HepG2 (cell line): ENCODE data around the gene BEST2. TPM values are rescaled to one million over a fixed set of nuclear protein-coding genes. Genes with fewer than 3 reads are reported as not detected.

Source experiments
- ARID2 ChIP-seq: sonication (generic); formaldehyde crosslinking; IDR thresholded peaks from 2 replicates; pipeline ENCODE4 v1.8.1; 2022; ENCODE audit warnings: mild to moderate bottlenecking, missing genetic modification reagents, borderline replicate concordance
- MATR3 ChIP-seq: sonication (generic); formaldehyde crosslinking; IDR thresholded peaks from 2 replicates; pipeline ENCODE4 v1.4.0; 2020; ENCODE audit warnings: missing genetic modification reagents
- MED8 ChIP-seq: sonication (generic); formaldehyde crosslinking; IDR thresholded peaks from 2 replicates; pipeline ENCODE4 v1.8.1; 2023; ENCODE audit warnings: mild to moderate bottlenecking, missing genetic modification reagents; ENCODE audit not compliant: insufficient replicate concordance
- MLLT10 ChIP-seq: sonication (generic); formaldehyde crosslinking; IDR thresholded peaks from 2 replicates; pipeline ENCODE4 v1.4.0; 2020; ENCODE audit warnings: missing genetic modification reagents
- NCOA1 ChIP-seq: sonication (generic); formaldehyde crosslinking; IDR thresholded peaks from 2 replicates; pipeline ENCODE4 v1.9.0; 2021; ENCODE audit warnings: missing genetic modification reagents
- NONO ChIP-seq, 2 experiments: fragments of 450-650 bp in 1 of 2; sonication (generic) in 1 of 2; formaldehyde crosslinking in 1 of 2; IDR thresholded peaks in 1 of 2; conservative IDR thresholded peaks in 1 of 2; 2 replicates each; pipeline versions ENCODE4 v1.6.1 to v1.8.0; 2017 to 2022; ENCODE audit warnings: mild to moderate bottlenecking in 1 of 2, missing genetic modification reagents in 1 of 2, moderate library complexity in 1 of 2
- NR2F6 ChIP-seq, 2 experiments: IDR thresholded peaks; 2 replicates each; pipeline ENCODE4 v1.6.1; 2016; ENCODE audit warnings: antibody characterized with exemption in 1 of 2, mild to moderate bottlenecking in 1 of 2
- SNAPC2 ChIP-seq: sonication (generic); formaldehyde crosslinking; IDR thresholded peaks from 2 replicates; pipeline ENCODE4 v1.8.1; 2022; ENCODE audit warnings: mild to moderate bottlenecking, missing genetic modification reagents
- SRF ChIP-seq: IDR thresholded peaks from 2 replicates; pipeline ENCODE4 v1.6.1; 2011; ENCODE audit warnings: mild to moderate bottlenecking, low read depth, low read length, moderate library complexity
- THAP11 ChIP-seq: IDR thresholded peaks from 2 replicates; pipeline ENCODE4 v1.6.1; 2016; ENCODE audit warnings: missing biosample characterization, missing genetic modification reagents
- ZFP41 ChIP-seq: sonication (generic); formaldehyde crosslinking; IDR thresholded peaks from 2 replicates; pipeline ENCODE4 v1.4.0; 2020; ENCODE audit warnings: mild to moderate bottlenecking, missing genetic modification reagents, borderline replicate concordance
- ZNF234 ChIP-seq: sonication (generic); formaldehyde crosslinking; conservative IDR thresholded peaks from 2 replicates; pipeline ENCODE4 v1.5.1; 2020; ENCODE audit warnings: mild to moderate bottlenecking, missing genetic modification reagents
- ZNF331 ChIP-seq: sonication (generic); formaldehyde crosslinking; IDR thresholded peaks from 2 replicates; pipeline ENCODE4 v1.4.0; 2020; ENCODE audit warnings: missing genetic modification reagents
- ZNF546 ChIP-seq: sonication (generic); formaldehyde crosslinking; conservative IDR thresholded peaks from 2 replicates; pipeline ENCODE4 v1.8.1; 2023; ENCODE audit warnings: mild to moderate bottlenecking, missing genetic modification reagents
- polyA plus RNA-seq, 8 experiments: library from polyadenylated mRNA; depleted of rRNA in 3 of 8; stranded (reverse) in 7 of 8; unstranded in 1 of 8; fragments of >200 nt; fragmentation: Illumina TruSeq in 4 of 8; extraction: Trizol in 4 of 8; gene quantifications; 2 replicates each; pipeline versions ENCODE4 v1.2.1 to v1.2.3, GENCODE V29; 2011 to 2016; ENCODE audit warnings: low read depth in 4 of 8, missing spikeins in 1 of 8, mixed read lengths in 1 of 8; ENCODE audit not compliant: insufficient read depth in 1 of 8
- total RNA-seq, 5 experiments: library from RNA; depleted of rRNA; stranded (reverse); fragments of >200 nt; fragmentation: Illumina TruSeq; extraction: Trizol; gene quantifications; 2 replicates each; pipeline ENCODE4 v1.2.3, GENCODE V29; 2016; ENCODE audit warnings: low read depth in 1 of 5
- TF ChIP-seq, protein P1 (sequence below): IDR thresholded peaks from 2 replicates; pipeline ENCODE4 v1.6.1; 2016; ENCODE audit warnings: low read depth, missing genetic modification reagents, missing compliant biosample characterization
- TF ChIP-seq, protein P2 (sequence below): IDR thresholded peaks from 2 replicates; pipeline ENCODE4 v1.6.1; 2016; ENCODE audit warnings: missing compliant biosample characterization, missing genetic modification reagents, borderline replicate concordance
- TF ChIP-seq, protein P3 (sequence below): IDR thresholded peaks from 2 replicates; pipeline ENCODE4 v1.6.1; 2016; ENCODE audit warnings: missing genetic modification reagents, missing compliant biosample characterization

Gene BEST2
- total and polyA plus RNA-seq, 2 of the 13 experiments (the other 11 are each of a cell fraction or from before 2014, with no cell fraction given), result not detected

DNA sequence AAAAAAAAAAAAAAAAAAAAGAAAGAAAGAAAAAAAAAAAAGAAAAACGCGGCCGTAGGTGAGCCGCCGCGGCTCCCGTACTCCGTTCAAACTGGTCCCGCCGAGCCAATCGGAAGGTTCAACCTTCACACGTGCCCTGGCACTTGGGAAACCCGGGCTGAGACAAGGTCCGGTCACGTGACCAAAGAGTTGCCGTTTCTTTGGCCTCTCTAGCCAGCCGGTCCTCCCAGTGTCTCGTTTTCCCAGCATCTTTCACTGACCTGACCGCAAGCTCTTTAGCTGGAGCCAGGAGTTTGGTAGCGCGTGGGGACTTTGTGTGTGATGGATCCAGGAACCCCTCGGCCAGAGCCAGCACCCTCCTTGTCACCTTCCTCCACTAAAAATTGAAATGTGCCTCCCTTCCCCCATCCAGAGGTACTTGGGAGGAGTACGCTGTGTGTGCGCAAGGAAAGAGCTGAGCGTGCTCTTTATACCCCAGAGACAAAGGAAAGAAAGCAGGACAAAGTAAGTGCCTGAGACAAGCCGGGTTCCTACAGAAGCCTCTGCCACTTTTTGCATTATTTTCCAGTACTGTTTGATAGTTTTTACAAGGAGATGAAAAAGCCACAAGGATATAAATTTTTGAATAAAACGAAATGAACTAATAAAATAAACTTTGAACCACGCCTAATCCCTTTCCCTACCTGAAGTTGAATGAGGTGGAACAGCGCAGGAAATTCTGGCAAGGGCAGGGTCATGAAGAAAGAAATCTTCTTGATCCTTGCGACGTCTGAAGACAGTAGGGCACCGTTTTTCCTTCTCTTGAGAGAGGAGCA, 28.8 kb upstream of the BEST2 start (continued):
- TF ChIP-seq, protein P1, sequence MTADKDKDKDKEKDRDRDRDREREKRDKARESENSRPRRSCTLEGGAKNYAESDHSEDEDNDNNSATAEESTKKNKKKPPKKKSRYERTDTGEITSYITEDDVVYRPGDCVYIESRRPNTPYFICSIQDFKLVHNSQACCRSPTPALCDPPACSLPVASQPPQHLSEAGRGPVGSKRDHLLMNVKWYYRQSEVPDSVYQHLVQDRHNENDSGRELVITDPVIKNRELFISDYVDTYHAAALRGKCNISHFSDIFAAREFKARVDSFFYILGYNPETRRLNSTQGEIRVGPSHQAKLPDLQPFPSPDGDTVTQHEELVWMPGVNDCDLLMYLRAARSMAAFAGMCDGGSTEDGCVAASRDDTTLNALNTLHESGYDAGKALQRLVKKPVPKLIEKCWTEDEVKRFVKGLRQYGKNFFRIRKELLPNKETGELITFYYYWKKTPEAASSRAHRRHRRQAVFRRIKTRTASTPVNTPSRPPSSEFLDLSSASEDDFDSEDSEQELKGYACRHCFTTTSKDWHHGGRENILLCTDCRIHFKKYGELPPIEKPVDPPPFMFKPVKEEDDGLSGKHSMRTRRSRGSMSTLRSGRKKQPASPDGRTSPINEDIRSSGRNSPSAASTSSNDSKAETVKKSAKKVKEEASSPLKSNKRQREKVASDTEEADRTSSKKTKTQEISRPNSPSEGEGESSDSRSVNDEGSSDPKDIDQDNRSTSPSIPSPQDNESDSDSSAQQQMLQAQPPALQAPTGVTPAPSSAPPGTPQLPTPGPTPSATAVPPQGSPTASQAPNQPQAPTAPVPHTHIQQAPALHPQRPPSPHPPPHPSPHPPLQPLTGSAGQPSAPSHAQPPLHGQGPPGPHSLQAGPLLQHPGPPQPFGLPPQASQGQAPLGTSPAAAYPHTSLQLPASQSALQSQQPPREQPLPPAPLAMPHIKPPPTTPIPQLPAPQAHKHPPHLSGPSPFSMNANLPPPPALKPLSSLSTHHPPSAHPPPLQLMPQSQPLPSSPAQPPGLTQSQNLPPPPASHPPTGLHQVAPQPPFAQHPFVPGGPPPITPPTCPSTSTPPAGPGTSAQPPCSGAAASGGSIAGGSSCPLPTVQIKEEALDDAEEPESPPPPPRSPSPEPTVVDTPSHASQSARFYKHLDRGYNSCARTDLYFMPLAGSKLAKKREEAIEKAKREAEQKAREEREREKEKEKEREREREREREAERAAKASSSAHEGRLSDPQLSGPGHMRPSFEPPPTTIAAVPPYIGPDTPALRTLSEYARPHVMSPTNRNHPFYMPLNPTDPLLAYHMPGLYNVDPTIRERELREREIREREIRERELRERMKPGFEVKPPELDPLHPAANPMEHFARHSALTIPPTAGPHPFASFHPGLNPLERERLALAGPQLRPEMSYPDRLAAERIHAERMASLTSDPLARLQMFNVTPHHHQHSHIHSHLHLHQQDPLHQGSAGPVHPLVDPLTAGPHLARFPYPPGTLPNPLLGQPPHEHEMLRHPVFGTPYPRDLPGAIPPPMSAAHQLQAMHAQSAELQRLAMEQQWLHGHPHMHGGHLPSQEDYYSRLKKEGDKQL (CRISPR knock-in tag), result 0 out of 2 replicates have a peak, but pooled peaks have one; percentile 30
- TF ChIP-seq NR2F6 (IDR thresholded peaks at IDR 0.05) (no peak; the same call in 1 of the 2 replicates), NR2F6 (CRISPR knock-in tag; IDR thresholded peaks at IDR 0.05) (peak; percentile 31; the same call in 1 of the 2 replicates), ARID2 (CRISPR knock-in tag) (no peak), ZNF546 (no peak), THAP11 (CRISPR knock-in tag) (peak; percentile 96), MLLT10 (CRISPR knock-in tag) (no peak), ZNF331 (CRISPR knock-in tag) (peak; percentile 76), MED8 (CRISPR knock-in tag) (no peak), NCOA1 (CRISPR knock-in tag) (no peak), ZFP41 (no peak), SNAPC2 (CRISPR knock-in tag) (peak; percentile 71; the same call in 1 of the 2 replicates), MATR3 (CRISPR knock-in tag) (no peak), SRF (no peak), NONO (IDR thresholded peaks at IDR 0.05) (no peak), NONO (CRISPR knock-in tag; conservative IDR thresholded peaks at IDR 0.05) (0 out of 2 replicates have a peak, but pooled peaks have one; percentile 29), ZNF234 (CRISPR knock-in tag) (no peak)
- TF ChIP-seq, protein P2, sequence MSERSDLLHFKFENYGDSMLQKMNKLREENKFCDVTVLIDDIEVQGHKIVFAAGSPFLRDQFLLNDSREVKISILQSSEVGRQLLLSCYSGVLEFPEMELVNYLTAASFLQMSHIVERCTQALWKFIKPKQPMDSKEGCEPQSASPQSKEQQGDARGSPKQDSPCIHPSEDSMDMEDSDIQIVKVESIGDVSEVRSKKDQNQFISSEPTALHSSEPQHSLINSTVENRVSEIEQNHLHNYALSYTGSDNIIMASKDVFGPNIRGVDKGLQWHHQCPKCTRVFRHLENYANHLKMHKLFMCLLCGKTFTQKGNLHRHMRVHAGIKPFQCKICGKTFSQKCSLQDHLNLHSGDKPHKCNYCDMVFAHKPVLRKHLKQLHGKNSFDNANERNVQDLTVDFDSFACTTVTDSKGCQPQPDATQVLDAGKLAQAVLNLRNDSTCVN (CRISPR knock-in tag), result 0 out of 2 replicates have a peak, but pooled peaks have one; percentile 47
- TF ChIP-seq, protein P3, sequence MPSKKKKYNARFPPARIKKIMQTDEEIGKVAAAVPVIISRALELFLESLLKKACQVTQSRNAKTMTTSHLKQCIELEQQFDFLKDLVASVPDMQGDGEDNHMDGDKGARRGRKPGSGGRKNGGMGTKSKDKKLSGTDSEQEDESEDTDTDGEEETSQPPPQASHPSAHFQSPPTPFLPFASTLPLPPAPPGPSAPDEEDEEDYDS (CRISPR knock-in tag), result peak; percentile 54
